ENCODE measurements around the gene EXOSC1.

The EXOSC1 gene

GRCh38 chr10:97456686-97457065, 10.9 kb upstream of the EXOSC1 start:
- DNase-seq, result no peak

GRCh38 chr10:97456034-97456685, 10.4 kb upstream of the EXOSC1 start:
- no peak for DNase-seq

- no peak for DNase-seq
These were observed 8.7 kb upstream of the EXOSC1 start for GRCh38 chr10:97454330-97455036.

GRCh38 chr10:97452352-97452751, 6.5 kb upstream of the EXOSC1 start:
- DNase-seq, result no peak

GRCh38 chr10:97451605-97452004, 5.8 kb upstream of the EXOSC1 start:
- no peak for DNase-seq

- DNase-seq, result no peak
These were observed 5.0 kb upstream of the EXOSC1 start for GRCh38 chr10:97450828-97451227.

- DNase-seq, result no peak
These were observed 467 bp downstream of the EXOSC1 start for GRCh38 chr10:97445357-97445721.

- no peak for DNase-seq
These were observed 1.6 kb downstream of the EXOSC1 start for GRCh38 chr10:97444212-97444611.

GRCh38 chr10:97442277-97442676, 3.5 kb downstream of the EXOSC1 start:
- DNase-seq, result no peak

GRCh38 chr10:97435211-97435610, 10.6 kb downstream of the EXOSC1 start:
- no peak for DNase-seq

- no peak for DNase-seq
These were observed 11.2 kb downstream of the EXOSC1 start for GRCh38 chr10:97434557-97434956.

- DNase-seq, result no peak
These were observed 11.8 kb downstream of the EXOSC1 start for GRCh38 chr10:97434055-97434454.

GRCh38 chr10:97428572-97428981, 17.2 kb downstream of the EXOSC1 start:
- DNase-seq, result peak; percentile 61

GRCh38 chr10:97427571-97428179, 18.1 kb downstream of the EXOSC1 start:
- DNase-seq, result no peak

- DNase-seq, result no peak
These were observed 18.8 kb downstream of the EXOSC1 start for GRCh38 chr10:97426776-97427570.

GRCh38 chr10:97425964-97426775, 19.6 kb downstream of the EXOSC1 start, which contains the start of gene PGAM1:
Gene PGAM1 (plus strand): TSS chr10:97426191. CDS start chr10:97426308, 117 bp downstream.
- peak; percentile 86 for DNase-seq

- DNase-seq, result peak; percentile 54
These were observed 22.1 kb downstream of the EXOSC1 start for GRCh38 chr10:97423757-97424098.

GRCh38 chr10:97416565-97416964, 29.2 kb downstream of the EXOSC1 start:
- DNase-seq, result no peak

- DNase-seq, result no peak
These were observed 32.9 kb downstream of the EXOSC1 start for GRCh38 chr10:97412891-97413304.

- DNase-seq, result peak; percentile 20
These were observed 34.4 kb downstream of the EXOSC1 start for GRCh38 chr10:97411406-97411805.

- peak; percentile 78 for DNase-seq
These were observed 37.3 kb downstream of the EXOSC1 start for GRCh38 chr10:97408496-97408992.

GRCh38 chr10:97407952-97408248, 37.9 kb downstream of the EXOSC1 start:
- DNase-seq, result no peak

Data from GF-D8 (cell line).